Small intestine (tissue), 7 donors: ENCODE results near the gene EFR3B. TPM values are rescaled to one million over a fixed set of nuclear protein-coding genes. Genes with fewer than 3 reads are reported as not detected.

ENCODE experiments used
- DNase-seq, 2 donors: peaks; one replicate each; pipeline versions ENCODE4 v3.0.0 to v3.0.0-alpha.2; 2013
- FAIRE-seq: peaks from 2 replicates; lab custom pipeline; 2012; peaks lifted over from hg19 to GRCh38; lab: Jason Lieb, UNC
- H3K27ac ChIP-seq, 3 donors: one replicate each; pipeline ENCODE4 v1.5.1; 2013; ENCODE audit warnings: low read length in 2 of 3, mild to moderate bottlenecking in 2 of 3, control low read depth in 1 of 3, inconsistent platforms in 1 of 3, low read depth in 1 of 3, moderate library complexity in 1 of 3
- H3K27me3 ChIP-seq, 3 donors: one replicate each; pipeline ENCODE4 v1.6.1; 2013; ENCODE audit warnings: low read length in 3 of 3, inconsistent platforms in 1 of 3; ENCODE audit not compliant: control insufficient read depth in 3 of 3, insufficient read depth in 3 of 3
- H3K36me3 ChIP-seq, 3 donors: one replicate each; pipeline ENCODE4 v1.6.1; 2013; ENCODE audit warnings: low read length in 3 of 3, inconsistent platforms in 1 of 3, low read depth in 1 of 3, mild to moderate bottlenecking in 1 of 3, moderate library complexity in 1 of 3; ENCODE audit not compliant: control insufficient read depth in 3 of 3, insufficient read depth in 2 of 3
- H3K4me1 ChIP-seq, 3 donors: one replicate each; pipeline ENCODE4 v1.6.1; 2013; ENCODE audit warnings: low read length in 2 of 3, inconsistent platforms in 1 of 3, low read depth in 1 of 3, mild to moderate bottlenecking in 1 of 3, moderate library complexity in 1 of 3; ENCODE audit not compliant: control insufficient read depth in 3 of 3, insufficient read depth in 2 of 3
- H3K4me3 ChIP-seq, 3 donors: one replicate each; pipeline ENCODE4 v1.5.1; 2013; ENCODE audit warnings: low read length in 3 of 3, control low read depth in 1 of 3, inconsistent platforms in 1 of 3, low read depth in 1 of 3, mild to moderate bottlenecking in 1 of 3, moderate library complexity in 1 of 3
- H3K9me3 ChIP-seq, 2 donors: one replicate each; pipeline ENCODE4 v1.6.1; 2013; ENCODE audit warnings: low read depth in 1 of 2, low read length in 1 of 2; ENCODE audit not compliant: control insufficient read depth in 2 of 2, insufficient read depth in 1 of 2
- WGBS, 3 donors: extraction: QIAGEN DNeasy Blood & Tissue Kit; methylation state at CpG; one replicate each; pipeline ENCODE4 v1.1.7; 2013; 5-methylcytosine and 5-hydroxymethylcytosine counted together
- polyA plus RNA-seq, 4 donors: library from polyadenylated mRNA; stranded (reverse) in 3 of 4; unstranded in 1 of 4; fragments of 200-250 nt in 3 of 4; fragments of 120-200 nt in 1 of 4; gene quantifications; one replicate each; pipeline versions ENCODE4 v1.2.1 to v1.2.3, GENCODE V29; 2013
- donor health status: healthy with polysubstance abuse.
- donor health status: control.
- donor health status: control.
- donor health status: Bipolar disorder and iron deficiency.
- donor health status: healthy.

EFR3B gene
- polyA plus RNA-seq, 4 donors: 0.88 to 3.0 TPM; not detected in 2

GRCh38 chr2:25112113-25112512 is 70.2 kb downstream of the EFR3B start:
- H3K4me3 ChIP-seq: no peak overlapping the region
- 71 to 78% (median 71%) methylated on average over 3 of the region's 3 CpGs for WGBS, 3 donors
- DNase-seq (no peak), FAIRE-seq (no peak)
- no peaks in the 10 kb centered on the region for H3K4me1 ChIP-seq
- no peaks in the 10 kb centered on the region for H3K27me3 ChIP-seq
- no peak overlapping the region for H3K27ac ChIP-seq
- H3K9me3 ChIP-seq: no peaks in the 10 kb centered on the region
- H3K36me3 ChIP-seq: no peaks in the 10 kb centered on the region

- Histone ChIP-seq H3K4me1 (no peaks in the 10 kb centered on the region), H3K36me3 (no peaks in the 10 kb centered on the region), H3K27ac (no peak overlapping the region), H3K4me3 (no peak overlapping the region), H3K27me3 (no peaks in the 10 kb centered on the region), H3K9me3 (no peaks in the 10 kb centered on the region)
- WGBS, 3 donors: 87 to 90% (median 89%) methylated on average over 9 of the region's 9 CpGs
- FAIRE-seq (no peak), DNase-seq (no peak)
Observed at GRCh38 chr2:25115249-25115883, 73.5 kb downstream of the EFR3B start.

- H3K9me3 ChIP-seq: no peaks in the 10 kb centered on the region
- H3K27ac ChIP-seq: no peak overlapping the region
- H3K27me3 ChIP-seq: no peaks in the 10 kb centered on the region
- no peaks in the 10 kb centered on the region for H3K4me1 ChIP-seq
- DNase-seq: peak in 1 of 2 donors; percentile 30
- H3K36me3 ChIP-seq: no peaks in the 10 kb centered on the region
- H3K4me3 ChIP-seq: no peak overlapping the region
- WGBS, 3 donors: 79 to 85% (median 84%) methylated on average over 4 of the region's 4 CpGs
- no peak for FAIRE-seq
Observed at GRCh38 chr2:25115902-25116301, 74.0 kb downstream of the EFR3B start.

DNA sequence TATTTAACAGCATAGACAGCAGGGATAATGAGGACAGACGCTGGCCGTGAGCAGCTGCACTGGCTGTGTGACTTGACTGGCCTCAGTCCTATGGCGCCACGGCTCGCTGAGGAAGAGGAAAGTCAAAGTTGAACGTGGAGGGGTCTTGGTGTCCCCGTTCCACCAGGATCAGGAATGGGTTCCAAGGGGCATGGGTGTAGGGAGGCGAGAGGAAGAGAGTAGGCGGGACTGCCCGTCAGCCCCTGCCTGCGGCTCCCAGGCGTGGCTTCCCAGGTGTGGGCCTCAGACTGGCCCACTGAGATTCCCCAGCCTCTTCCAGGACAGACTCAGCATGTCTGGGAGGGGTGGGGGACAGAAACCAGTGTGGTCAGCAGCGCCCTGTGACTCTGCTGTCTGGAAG is 75.1 kb downstream of the EFR3B start:
- Histone ChIP-seq H3K9me3 (no peaks in the 10 kb centered on the region), H3K4me3 (no peak overlapping the region), H3K36me3 (no peaks in the 10 kb centered on the region), H3K27ac (no peak overlapping the region), H3K27me3 (no peaks in the 10 kb centered on the region), H3K4me1 (no peaks in the 10 kb centered on the region)
- no peak for FAIRE-seq
- DNase-seq: no peak
- WGBS, 3 donors: 86 to 92% (median 91%) methylated on average over 13 of the region's 13 CpGs

- Histone ChIP-seq H3K36me3 (no peaks in the 10 kb centered on the region), H3K27ac (no peak overlapping the region), H3K9me3 (no peaks in the 10 kb centered on the region), H3K27me3 (no peaks in the 10 kb centered on the region), H3K4me1 (no peaks in the 10 kb centered on the region), H3K4me3 (no peak overlapping the region)
- DNase-seq (no peak), FAIRE-seq (no peak)
- WGBS, 3 donors: 89% methylated on average over 11 of the region's 11 CpGs
Observed at GRCh38 chr2:25119263-25119662, 77.4 kb downstream of the EFR3B start.

- 81 to 90% (median 90%) methylated on average over 3 of the region's 3 CpGs for WGBS, 3 donors
- H3K27ac ChIP-seq: no peak overlapping the region
- H3K9me3 ChIP-seq: no peaks in the 10 kb centered on the region
- H3K27me3 ChIP-seq: no peaks in the 10 kb centered on the region
- FAIRE-seq: no peak
- DNase-seq: no peak
- H3K4me3 ChIP-seq: no peak overlapping the region
- H3K36me3 ChIP-seq: no peaks in the 10 kb centered on the region
- no peaks in the 10 kb centered on the region for H3K4me1 ChIP-seq
Observed at GRCh38 chr2:25122367-25122766, 80.5 kb downstream of the EFR3B start.

DNA sequence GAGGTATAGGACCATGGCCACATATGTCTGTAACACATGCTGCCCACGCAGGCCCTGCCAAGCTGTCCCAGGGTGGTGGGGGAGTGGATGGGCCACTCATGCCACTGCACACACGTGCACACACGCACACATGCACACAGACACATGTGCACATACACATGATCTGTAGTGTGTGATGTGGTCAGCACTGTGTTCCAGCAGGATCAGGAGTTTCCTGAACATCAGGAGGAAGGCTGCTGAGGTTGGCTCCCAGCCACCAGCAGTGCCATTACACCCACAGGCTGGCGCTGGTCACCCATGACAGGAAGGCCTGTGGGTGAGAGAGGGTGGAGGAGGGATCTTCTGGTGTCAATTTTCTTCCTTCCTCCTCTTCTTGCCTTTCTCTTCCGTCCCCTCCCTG is 81.8 kb downstream of the EFR3B start:
- WGBS, 3 donors: 72 to 91% (median 84%) methylated on average over 5 of the region's 5 CpGs
- Histone ChIP-seq H3K27ac (no peak overlapping the region), H3K4me3 (no peak overlapping the region), H3K4me1 (no peaks in the 10 kb centered on the region), H3K9me3 (no peaks in the 10 kb centered on the region), H3K36me3 (no peaks in the 10 kb centered on the region), H3K27me3 (no peaks in the 10 kb centered on the region)
- no peak for DNase-seq
- no peak for FAIRE-seq

DNA sequence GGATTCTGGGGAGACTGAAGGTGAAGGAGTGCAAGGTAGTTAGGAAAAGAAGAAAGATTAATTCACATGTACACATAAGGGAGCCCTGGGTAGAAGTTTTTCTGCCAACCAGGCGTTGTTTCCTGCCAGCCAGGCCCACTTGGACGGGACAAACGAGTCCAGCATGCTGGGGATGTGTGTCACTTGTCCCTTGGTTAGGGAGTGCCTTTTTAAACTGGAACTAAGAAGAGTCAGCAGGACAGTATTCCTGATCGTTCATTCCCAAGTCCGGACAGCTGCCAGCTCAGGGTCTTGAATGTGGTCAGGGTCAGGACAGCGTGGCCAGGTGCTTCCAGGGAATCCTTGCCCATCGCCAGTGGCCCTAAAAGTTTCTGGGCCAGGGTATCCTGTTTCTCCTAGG is 83.3 kb downstream of the EFR3B start:
- Histone ChIP-seq H3K4me3 (no peak overlapping the region), H3K4me1 (no peaks in the 10 kb centered on the region), H3K9me3 (no peaks in the 10 kb centered on the region), H3K27ac (no peak overlapping the region), H3K36me3 (no peaks in the 10 kb centered on the region), H3K27me3 (no peaks in the 10 kb centered on the region)
- WGBS, 3 donors: 80 to 89% (median 82%) methylated on average over 7 of the region's 7 CpGs
- DNase-seq: no peak
- FAIRE-seq: no peak

DNA sequence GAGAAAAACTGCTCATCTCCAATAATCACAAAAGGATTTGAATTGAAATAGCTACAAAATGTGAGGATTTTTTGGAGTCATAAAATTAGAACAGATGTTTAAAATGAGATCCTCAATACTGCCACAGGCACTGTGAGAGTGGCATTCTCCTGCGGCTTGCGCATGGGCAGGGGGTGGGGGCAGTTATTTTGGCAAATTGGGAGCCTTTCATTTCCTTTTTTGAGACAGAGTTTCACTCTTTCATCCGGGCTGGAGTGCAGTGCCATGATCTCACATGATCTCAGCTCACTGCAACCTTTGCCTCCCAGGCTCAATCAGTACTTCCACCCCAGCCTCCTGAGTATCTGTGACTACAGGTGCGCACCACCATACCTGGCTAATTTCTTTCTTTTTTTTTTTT is 84.1 kb downstream of the EFR3B start:
- DNase-seq (no peak), FAIRE-seq (no peak)
- 78 to 84% (median 82%) methylated on average over 4 of the region's 4 CpGs for WGBS, 3 donors

More for the DNA sequence above, 84.1 kb downstream of the EFR3B start:
- Histone ChIP-seq H3K4me1 (peaks cover 0 to 2% (median 0%) of the 10 kb centered on the region in 3 donors), H3K36me3 (no peaks in the 10 kb centered on the region), H3K27ac (no peak overlapping the region), H3K27me3 (no peaks in the 10 kb centered on the region), H3K4me3 (no peak overlapping the region), H3K9me3 (no peaks in the 10 kb centered on the region)
